SK-N-SH (cell line): ENCODE data around the gene WDR46. TPM values are rescaled to one million over a fixed set of nuclear protein-coding genes. Genes with fewer than 3 reads are reported as not detected.

Experiments used
- CTCF ChIA-PET: fragments of 300-600, 350-600 bp; formaldehyde crosslinking; extraction: SDS; loops from one replicate; lab custom pipeline; 2021; lab: Yijun Ruan, JAX
- POLR2A ChIA-PET: fragments of 350-600 bp; sonication (Branson Sonifier 250); formaldehyde crosslinking; extraction: SDS; loops from one replicate; lab custom pipeline; 2020; ENCODE audit warnings: antibody characterized with exemption, inconsistent platforms; lab: Yijun Ruan, JAX
- DNase-seq: peaks from one replicate; pipeline ENCODE4 v3.0.0; 2012
- H2AFZ ChIP-seq: fragments of 200-600 bp; sonication (generic); 2 replicates; pipeline ENCODE4 v1.8.1; 2016; ENCODE audit warnings: antibody characterized with exemption, mild to moderate bottlenecking, low read depth
- H3F3A ChIP-seq: fragments of 200-600 bp; sonication (generic); replicated peaks from 2 replicates; pipeline ENCODE3; 2016; ENCODE audit warnings: antibody characterized with exemption, mild to moderate bottlenecking; ENCODE audit not compliant: insufficient read depth
- H3K27ac ChIP-seq, 2 experiments: fragments of 200-500 bp in 1 of 2; fragments of 200-600 bp in 1 of 2; sonication (Bioruptor generic) in 1 of 2; sonication (generic), shearing (Covaris generic) in 1 of 2; 2 replicates each; pipeline versions ENCODE4 v1.5.1 to v1.6.1; 2014 to 2016; ENCODE audit warnings: low read depth in 2 of 2, inconsistent platforms in 1 of 2, low read length in 1 of 2, mild to moderate bottlenecking in 1 of 2, mixed read lengths in 1 of 2
- H3K27me3 ChIP-seq: fragments of 200-600 bp; sonication (generic), shearing (Covaris generic); 2 replicates; pipeline ENCODE4 v1.6.1; 2016; ENCODE audit warnings: mixed run types; ENCODE audit not compliant: insufficient read depth
- H3K36me3 ChIP-seq, 2 experiments: fragments of 200-500 bp in 1 of 2; fragments of 200-600 bp in 1 of 2; sonication (Bioruptor generic) in 1 of 2; sonication (generic) in 1 of 2; replicated peaks in 1 of 2; 2 replicates each; pipeline versions ENCODE3 to v1.5.1; 2014 to 2016; ENCODE audit warnings: low read length in 1 of 2, mild to moderate bottlenecking in 1 of 2; ENCODE audit not compliant: insufficient read depth in 2 of 2, control insufficient read depth in 1 of 2
- H3K4me1 ChIP-seq, 2 experiments: fragments of 200-500 bp in 1 of 2; fragments of 200-600 bp in 1 of 2; sonication (Bioruptor generic) in 1 of 2; sonication (generic), shearing (Covaris generic) in 1 of 2; 2 replicates each; pipeline versions ENCODE4 v1.5.1 to v1.6.1; 2014 to 2016; ENCODE audit warnings: low read depth in 1 of 2, low read length in 1 of 2, mixed run types in 1 of 2; ENCODE audit not compliant: insufficient read depth in 2 of 2, control insufficient read depth in 1 of 2
- H3K4me2 ChIP-seq: fragments of 200-600 bp; sonication (generic), shearing (Covaris generic); 2 replicates; pipeline ENCODE4 v1.6.1; 2017; ENCODE audit warnings: mixed run types
- H3K4me3 ChIP-seq, 2 experiments: fragments of 200-500 bp in 1 of 2; fragments of 200-600 bp in 1 of 2; sonication (Bioruptor generic) in 1 of 2; sonication (generic), shearing (Covaris generic) in 1 of 2; 2 replicates each; pipeline versions ENCODE4 v1.5.1 to v1.8.1; 2014 to 2016; ENCODE audit warnings: low read depth in 2 of 2, inconsistent platforms in 1 of 2, low read length in 1 of 2, mild to moderate bottlenecking in 1 of 2, mixed read lengths in 1 of 2, moderate library complexity in 1 of 2
- H3K79me2 ChIP-seq: fragments of 200-600 bp; sonication (generic); 2 replicates; pipeline ENCODE4 v1.8.1; 2017; ENCODE audit warnings: mild to moderate bottlenecking; ENCODE audit not compliant: insufficient read depth
- H3K9ac ChIP-seq: fragments of 200-600 bp; sonication (generic); 2 replicates; pipeline ENCODE4 v1.6.1; 2017; ENCODE audit warnings: mixed run types
- H3K9me2 ChIP-seq: fragments of 200-600 bp; sonication (generic); 2 replicates; pipeline ENCODE4 v1.6.1; 2017; ENCODE audit warnings: mixed run types
- H3K9me3 ChIP-seq: fragments of 200-600 bp; sonication (generic); 2 replicates; pipeline ENCODE4 v1.6.1; 2017; ENCODE audit warnings: mixed run types, mild to moderate bottlenecking, moderate library complexity
- H4K20me1 ChIP-seq: fragments of 200-600 bp; sonication (generic); 2 replicates; pipeline ENCODE4 v1.6.1; 2017; ENCODE audit warnings: mild to moderate bottlenecking, mixed run types; ENCODE audit not compliant: insufficient read depth
- ELF1 ChIP-seq: IDR thresholded peaks from 2 replicates; pipeline ENCODE4 v1.4.0; 2012
- EZH2phosphoT487 ChIP-seq: fragments of 200-600 bp; sonication (generic); IDR thresholded peaks from 2 replicates; pipeline ENCODE4 v1.6.1; 2017; ENCODE audit warnings: low read depth, mixed run types, mild to moderate bottlenecking, antibody characterized with exemption, moderate library complexity, borderline replicate concordance
- FOXJ3 ChIP-seq: sonication (generic); formaldehyde crosslinking; IDR thresholded peaks from 2 replicates; pipeline ENCODE4 v1.5.1; 2020; ENCODE audit warnings: mild to moderate bottlenecking, missing genetic modification reagents
- FOXM1 ChIP-seq: IDR thresholded peaks from 2 replicates; pipeline ENCODE4 v1.4.0; 2012; ENCODE audit warnings: low read depth, mild to moderate bottlenecking
- MEF2A ChIP-seq: IDR thresholded peaks from 2 replicates; pipeline ENCODE4 v1.4.0; 2012; ENCODE audit warnings: low read depth, borderline replicate concordance
- MXI1 ChIP-seq: IDR thresholded peaks from 2 replicates; pipeline ENCODE4 v1.6.1; 2012; ENCODE audit warnings: mild to moderate bottlenecking, low read depth, low read length, improper control_type of control experiment
- RAD21 ChIP-seq: IDR thresholded peaks from 2 replicates; pipeline ENCODE4 v1.6.1; 2012; ENCODE audit warnings: mild to moderate bottlenecking, low read length
- RCOR1 ChIP-seq: fragments of 150-350 bp; IDR thresholded peaks from 2 replicates; pipeline ENCODE4 v1.6.1; 2017; ENCODE audit warnings: antibody characterized with exemption, low read length
- RFX5 ChIP-seq: IDR thresholded peaks from 2 replicates; pipeline ENCODE4 v1.6.1; 2012; ENCODE audit warnings: mild to moderate bottlenecking, improper control_type of control experiment, low read length
- SIN3A ChIP-seq: IDR thresholded peaks from 2 replicates; pipeline ENCODE4 v1.6.1; 2012; ENCODE audit warnings: low read depth, mild to moderate bottlenecking, low read length, moderate library complexity, borderline replicate concordance
- TAF1 ChIP-seq: IDR thresholded peaks from 2 replicates; pipeline ENCODE4 v1.6.1; 2012; ENCODE audit warnings: low read depth, mild to moderate bottlenecking, low read length, moderate library complexity, borderline replicate concordance
- TCF12 ChIP-seq: IDR thresholded peaks from 2 replicates; pipeline ENCODE4 v1.4.0; 2012
- YY1 ChIP-seq: IDR thresholded peaks from 2 replicates; pipeline ENCODE4 v1.4.0; 2012; ENCODE audit warnings: low read depth, mild to moderate bottlenecking
- WGBS: methylation state at CpG from one replicate; pipeline ENCODE4 v1.1.6; 2017; ENCODE audit warnings: low lambda C conversion rate; 5-methylcytosine and 5-hydroxymethylcytosine counted together
- polyA plus RNA-seq, 3 experiments: library from polyadenylated mRNA; depleted of rRNA; stranded (reverse); fragments of >200 nt; gene quantifications; 2 replicates each; pipeline ENCODE4 v1.2.3, GENCODE V29; 2012
- TF ChIP-seq, protein P1 (sequence below): fragments of 150-350 bp; IDR thresholded peaks from 2 replicates; pipeline ENCODE4 v1.6.1; 2016; ENCODE audit warnings: mild to moderate bottlenecking, low read depth, low read length
- TF ChIP-seq, protein P2 (sequence below): IDR thresholded peaks from 2 replicates; pipeline ENCODE4 v1.4.0; 2012; ENCODE audit warnings: low read depth, borderline replicate concordance
- TF ChIP-seq, protein P3 (sequence below): fragments of 200-600 bp; sonication (generic); IDR thresholded peaks from 2 replicates; pipeline ENCODE4 v1.6.1; 2017; ENCODE audit warnings: antibody characterized with exemption, mild to moderate bottlenecking, moderate library complexity
- TF ChIP-seq, protein P4 (sequence below): IDR thresholded peaks from 2 replicates; pipeline ENCODE4 v1.4.0; 2012; ENCODE audit warnings: low read depth
- TF ChIP-seq, protein P5 (sequence below): IDR thresholded peaks from 2 replicates; pipeline ENCODE4; 2012

The WDR46 gene
- polyA plus RNA-seq, 1 of the 3 experiments (the other 2 are of a cell fraction): 153 TPM

DNA sequence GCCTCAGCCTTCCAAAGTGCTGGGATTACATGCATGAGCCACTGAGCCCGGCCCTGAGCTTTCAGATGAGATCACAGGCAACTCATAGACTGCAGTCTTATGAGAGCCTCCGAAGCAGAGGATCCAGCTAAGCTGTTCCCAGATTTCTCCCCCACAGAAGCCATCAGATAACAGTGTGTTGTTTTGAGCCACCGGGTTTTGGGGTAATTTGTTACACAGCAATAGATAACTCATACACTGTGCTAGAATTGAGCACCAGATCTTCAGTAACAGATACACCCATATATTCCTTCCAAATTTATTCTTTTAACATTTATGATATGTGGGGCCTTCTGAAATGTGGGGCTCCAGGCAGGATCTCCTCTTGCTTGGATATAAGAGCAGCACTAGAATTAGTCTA lies 47.5 kb upstream of the WDR46 start:
- POLR2A ChIA-PET: no interaction called here
- no peak overlapping the region for H2AFZ ChIP-seq
- H3K9ac ChIP-seq: no peak overlapping the region
- H3K9me2 ChIP-seq: no peaks in the 10 kb centered on the region
- H4K20me1 ChIP-seq: no peaks in the 10 kb centered on the region
- CTCF ChIA-PET: interaction anchor here (5.9 kb wide), 1 partner anchor 9 kb away, joined by 30 read pairs; no protein-coding TSS in a partner anchor
- H3F3A ChIP-seq: no peaks in the 10 kb centered on the region
- H3K27ac ChIP-seq: no peak overlapping the region
- DNase-seq: no peak
- no peaks in the 10 kb centered on the region for H3K79me2 ChIP-seq
- H3K4me1 ChIP-seq: no peaks in the 10 kb centered on the region
- no peak overlapping the region for H3K4me3 ChIP-seq
- H3K9me3 ChIP-seq: no peaks in the 10 kb centered on the region
- no peak for TF ChIP-seq RFX5
- no peak for TF ChIP-seq YY1
- no peak for TF ChIP-seq RAD21
- TF ChIP-seq TCF12: no peak
- TF ChIP-seq RCOR1: no peak
- TF ChIP-seq MEF2A: no peak
- TF ChIP-seq FOXM1: no peak
- TF ChIP-seq MXI1: no peak
- TF ChIP-seq, protein P1, sequence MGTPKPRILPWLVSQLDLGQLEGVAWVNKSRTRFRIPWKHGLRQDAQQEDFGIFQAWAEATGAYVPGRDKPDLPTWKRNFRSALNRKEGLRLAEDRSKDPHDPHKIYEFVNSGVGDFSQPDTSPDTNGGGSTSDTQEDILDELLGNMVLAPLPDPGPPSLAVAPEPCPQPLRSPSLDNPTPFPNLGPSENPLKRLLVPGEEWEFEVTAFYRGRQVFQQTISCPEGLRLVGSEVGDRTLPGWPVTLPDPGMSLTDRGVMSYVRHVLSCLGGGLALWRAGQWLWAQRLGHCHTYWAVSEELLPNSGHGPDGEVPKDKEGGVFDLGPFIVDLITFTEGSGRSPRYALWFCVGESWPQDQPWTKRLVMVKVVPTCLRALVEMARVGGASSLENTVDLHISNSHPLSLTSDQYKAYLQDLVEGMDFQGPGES: no peak
- TF ChIP-seq, protein P2, sequence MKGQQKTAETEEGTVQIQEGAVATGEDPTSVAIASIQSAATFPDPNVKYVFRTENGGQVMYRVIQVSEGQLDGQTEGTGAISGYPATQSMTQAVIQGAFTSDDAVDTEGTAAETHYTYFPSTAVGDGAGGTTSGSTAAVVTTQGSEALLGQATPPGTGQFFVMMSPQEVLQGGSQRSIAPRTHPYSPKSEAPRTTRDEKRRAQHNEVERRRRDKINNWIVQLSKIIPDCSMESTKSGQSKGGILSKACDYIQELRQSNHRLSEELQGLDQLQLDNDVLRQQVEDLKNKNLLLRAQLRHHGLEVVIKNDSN: no peak
- no peak overlapping the region for H3K4me2 ChIP-seq
- 58% methylated on average over 2 of the region's 3 CpGs for WGBS
- no peaks in the 10 kb centered on the region for H3K27me3 ChIP-seq
- no peaks in the 10 kb centered on the region for H3K36me3 ChIP-seq

DNA sequence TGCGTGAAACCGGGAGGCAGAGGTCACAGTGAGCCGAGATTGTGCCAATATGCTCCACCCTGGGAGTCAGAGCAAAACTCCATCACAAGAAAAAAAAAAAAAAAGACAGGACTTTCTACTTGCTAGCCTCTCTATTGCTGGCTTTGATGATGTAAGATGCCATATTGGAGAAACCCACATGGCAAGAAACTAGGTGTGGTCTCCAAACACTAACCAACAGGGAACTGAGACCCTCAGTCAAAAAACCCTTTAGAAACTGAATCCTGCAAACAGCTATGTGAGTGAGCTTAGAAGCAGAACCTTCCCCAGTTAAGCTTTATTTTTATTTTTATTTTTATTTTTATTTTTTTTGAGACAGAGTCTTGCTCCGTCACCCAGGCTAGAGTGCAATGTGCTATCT lies 46.9 kb upstream of the WDR46 start:
- POLR2A ChIA-PET: interaction anchor here (0.7 kb wide), 1 partner anchor 353 kb away, joined by 3 read pairs; no protein-coding TSS in a partner anchor
- no peak overlapping the region for H3K4me2 ChIP-seq
- CTCF ChIA-PET: interaction anchor here (5.9 kb wide), 1 partner anchor 9 kb away, joined by 30 read pairs; no protein-coding TSS in a partner anchor

More for the DNA sequence above, 46.9 kb upstream of the WDR46 start:
- Histone ChIP-seq H3K36me3 (no peaks in the 10 kb centered on the region), H3K27ac (no peak overlapping the region), H3K9me3 (no peaks in the 10 kb centered on the region), H3K79me2 (no peaks in the 10 kb centered on the region), H2AFZ (no peak overlapping the region), H3K9me2 (no peaks in the 10 kb centered on the region), H3F3A (no peaks in the 10 kb centered on the region)
- 82% methylated on average over 4 of the region's 4 CpGs for WGBS
- DNase-seq: no peak
- TF ChIP-seq, protein P3, sequence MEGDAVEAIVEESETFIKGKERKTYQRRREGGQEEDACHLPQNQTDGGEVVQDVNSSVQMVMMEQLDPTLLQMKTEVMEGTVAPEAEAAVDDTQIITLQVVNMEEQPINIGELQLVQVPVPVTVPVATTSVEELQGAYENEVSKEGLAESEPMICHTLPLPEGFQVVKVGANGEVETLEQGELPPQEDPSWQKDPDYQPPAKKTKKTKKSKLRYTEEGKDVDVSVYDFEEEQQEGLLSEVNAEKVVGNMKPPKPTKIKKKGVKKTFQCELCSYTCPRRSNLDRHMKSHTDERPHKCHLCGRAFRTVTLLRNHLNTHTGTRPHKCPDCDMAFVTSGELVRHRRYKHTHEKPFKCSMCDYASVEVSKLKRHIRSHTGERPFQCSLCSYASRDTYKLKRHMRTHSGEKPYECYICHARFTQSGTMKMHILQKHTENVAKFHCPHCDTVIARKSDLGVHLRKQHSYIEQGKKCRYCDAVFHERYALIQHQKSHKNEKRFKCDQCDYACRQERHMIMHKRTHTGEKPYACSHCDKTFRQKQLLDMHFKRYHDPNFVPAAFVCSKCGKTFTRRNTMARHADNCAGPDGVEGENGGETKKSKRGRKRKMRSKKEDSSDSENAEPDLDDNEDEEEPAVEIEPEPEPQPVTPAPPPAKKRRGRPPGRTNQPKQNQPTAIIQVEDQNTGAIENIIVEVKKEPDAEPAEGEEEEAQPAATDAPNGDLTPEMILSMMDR: no peak
- TF ChIP-seq, protein P4, sequence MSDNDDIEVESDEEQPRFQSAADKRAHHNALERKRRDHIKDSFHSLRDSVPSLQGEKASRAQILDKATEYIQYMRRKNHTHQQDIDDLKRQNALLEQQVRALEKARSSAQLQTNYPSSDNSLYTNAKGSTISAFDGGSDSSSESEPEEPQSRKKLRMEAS: no peak
- TF ChIP-seq FOXM1: no peak
- TF ChIP-seq FOXJ3: no peak
- TF ChIP-seq TAF1: no peak
- no peak for TF ChIP-seq MEF2A
- TF ChIP-seq SIN3A: no peak
- TF ChIP-seq EZH2phosphoT487: no peak
- TF ChIP-seq, protein P5, sequence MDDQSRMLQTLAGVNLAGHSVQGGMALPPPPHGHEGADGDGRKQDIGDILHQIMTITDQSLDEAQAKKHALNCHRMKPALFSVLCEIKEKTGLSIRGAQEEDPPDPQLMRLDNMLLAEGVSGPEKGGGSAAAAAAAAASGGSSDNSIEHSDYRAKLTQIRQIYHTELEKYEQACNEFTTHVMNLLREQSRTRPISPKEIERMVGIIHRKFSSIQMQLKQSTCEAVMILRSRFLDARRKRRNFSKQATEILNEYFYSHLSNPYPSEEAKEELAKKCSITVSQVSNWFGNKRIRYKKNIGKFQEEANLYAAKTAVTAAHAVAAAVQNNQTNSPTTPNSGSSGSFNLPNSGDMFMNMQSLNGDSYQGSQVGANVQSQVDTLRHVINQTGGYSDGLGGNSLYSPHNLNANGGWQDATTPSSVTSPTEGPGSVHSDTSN: no peak
- no peak for TF ChIP-seq ELF1
- TF ChIP-seq, all 33 proteins: peak for 0
- no peak overlapping the region for H3K4me3 ChIP-seq
- H3K27me3 ChIP-seq: no peaks in the 10 kb centered on the region
- no peak overlapping the region for H3K9ac ChIP-seq
- no peaks in the 10 kb centered on the region for H3K4me1 ChIP-seq
- H4K20me1 ChIP-seq: no peaks in the 10 kb centered on the region
